ENCODE data around the gene NSMCE1. TPM values are rescaled to one million over a fixed set of nuclear protein-coding genes. Genes with fewer than 3 reads are reported as not detected.

The NSMCE1 gene
- total RNA-seq, 1 experiment from 2014 or later, result 19.3 TPM

GRCh38 chr16:27220991-27221390, 47.6 kb downstream of the NSMCE1 start:
- Histone ChIP-seq H3K79me2 (ENCODE audit: insufficient read depth, low read length) (no peaks in the 10 kb centered on the region), H3K27me3 (ENCODE audit: insufficient read depth, low read length) (no peaks in the 10 kb centered on the region), H4K8ac (replicated peaks; ENCODE audit: insufficient read length, low read depth, low read length) (no peak overlapping the region), H4K5ac (ENCODE audit: insufficient read length, low read depth, low read length) (no peak overlapping the region), H2BK12ac (ENCODE audit: insufficient read length, low read depth, low read length) (no peak overlapping the region), H4K91ac (ENCODE audit: insufficient read length, low read depth, low read length) (no peak overlapping the region), H2BK120ac (ENCODE audit: low read depth, low read length, poor library complexity, severe bottlenecking) (no peak overlapping the region), H3K4me1 (ENCODE audit: insufficient read depth, low read length) (0 out of 2 replicates have a peak, but pooled peaks cover 2% of the 10 kb centered on the region), H2BK15ac (ENCODE audit: low read depth, low read length) (no peak overlapping the region), H2BK5ac (ENCODE audit: insufficient read length, low read length) (no peak overlapping the region), H3K23ac (ENCODE audit: insufficient read length, low read depth, low read length) (no peak overlapping the region), H2BK20ac (ENCODE audit: low read depth, low read length, poor library complexity, severe bottlenecking) (no peak overlapping the region), H3K9me3 (ENCODE audit: control insufficient read depth, low read depth, low read length) (no peaks in the 10 kb centered on the region), H3K14ac (ENCODE audit: insufficient read depth, low read length) (no peak overlapping the region; the same call in 1 of the 2 replicates), H3K23me2 (ENCODE audit: insufficient read length, low read depth, low read length, poor library complexity, severe bottlenecking) (no peaks in the 10 kb centered on the region), H2AK5ac (ENCODE audit: insufficient read length, low read length) (no peak overlapping the region), H2AFZ (ENCODE audit: low read length) (no peak overlapping the region), H3K56ac (ENCODE audit: insufficient read length, low read depth, low read length) (no peak overlapping the region), H4K20me1 (ENCODE audit: control insufficient read depth, insufficient read depth, insufficient read length) (no peaks in the 10 kb centered on the region), H3K9ac (ENCODE audit: extremely low read depth, insufficient read length, low read length) (no peak overlapping the region), H3K4me2 (ENCODE audit: insufficient read depth, insufficient read length, low read length) (no peak overlapping the region), H3K4ac (ENCODE audit: low read depth, low read length) (no peak overlapping the region), H3K79me1 (ENCODE audit: insufficient read depth, low read depth, low read length, poor library complexity, severe bottlenecking) (no peaks in the 10 kb centered on the region), H3K27ac (ENCODE audit: insufficient read length, low read depth, low read length) (no peak overlapping the region), H3K18ac (ENCODE audit: insufficient read length, low read depth, low read length) (no peak overlapping the region), H3T11ph (ENCODE audit: low read length) (no peak overlapping the region)
- no peaks in the 10 kb centered on the region for H3K27me3 Mint-ChIP-seq (ENCODE audit: low read depth)
- no peak for DNase-seq
- peaks cover 0 to 7% (median 4%) of the 10 kb centered on the region in 3 experiments; a peak in 5 of 7 replicates for H3K36me3 Mint-ChIP-seq (ENCODE audit: insufficient read depth in 1 of 3, low read depth in 3 of 3)
- TF ChIP-seq CTCF (conservative IDR thresholded peaks at IDR 0.05), result no peak
- H3K4me3 Mint-ChIP-seq, result no peak overlapping the region
- H3K27ac Mint-ChIP-seq, result no peak overlapping the region
- no peaks in the 10 kb centered on the region for H3K9me3 Mint-ChIP-seq
- peaks cover 6 to 8% of the 10 kb centered on the region in 2 experiments for H3K4me1 Mint-ChIP-seq
- WGBS (ENCODE audit: extremely low coverage, insufficient read length, low lambda C conversion rate), result no CpG with 5 or more reads among the region's 16 CpGs

All from H9 (cell line).